NT2/D1 (cell line): ENCODE data around the gene GLIS1.

Experiments used
- SUZ12 ChIP-seq: IDR thresholded peaks from 2 replicates; pipeline ENCODE4 v1.6.1; 2011; ENCODE audit not compliant: insufficient read length, insufficient read depth; ENCODE audit errors: extremely low read depth
- YY1 ChIP-seq: IDR thresholded peaks from 2 replicates; pipeline ENCODE4 v1.6.1; 2011; ENCODE audit not compliant: insufficient read length, insufficient read depth
- ZNF274 ChIP-seq: IDR thresholded peaks from 2 replicates; pipeline ENCODE4 v1.6.1; 2011; ENCODE audit warnings: mild to moderate bottlenecking, low read depth, low read length

DNA sequence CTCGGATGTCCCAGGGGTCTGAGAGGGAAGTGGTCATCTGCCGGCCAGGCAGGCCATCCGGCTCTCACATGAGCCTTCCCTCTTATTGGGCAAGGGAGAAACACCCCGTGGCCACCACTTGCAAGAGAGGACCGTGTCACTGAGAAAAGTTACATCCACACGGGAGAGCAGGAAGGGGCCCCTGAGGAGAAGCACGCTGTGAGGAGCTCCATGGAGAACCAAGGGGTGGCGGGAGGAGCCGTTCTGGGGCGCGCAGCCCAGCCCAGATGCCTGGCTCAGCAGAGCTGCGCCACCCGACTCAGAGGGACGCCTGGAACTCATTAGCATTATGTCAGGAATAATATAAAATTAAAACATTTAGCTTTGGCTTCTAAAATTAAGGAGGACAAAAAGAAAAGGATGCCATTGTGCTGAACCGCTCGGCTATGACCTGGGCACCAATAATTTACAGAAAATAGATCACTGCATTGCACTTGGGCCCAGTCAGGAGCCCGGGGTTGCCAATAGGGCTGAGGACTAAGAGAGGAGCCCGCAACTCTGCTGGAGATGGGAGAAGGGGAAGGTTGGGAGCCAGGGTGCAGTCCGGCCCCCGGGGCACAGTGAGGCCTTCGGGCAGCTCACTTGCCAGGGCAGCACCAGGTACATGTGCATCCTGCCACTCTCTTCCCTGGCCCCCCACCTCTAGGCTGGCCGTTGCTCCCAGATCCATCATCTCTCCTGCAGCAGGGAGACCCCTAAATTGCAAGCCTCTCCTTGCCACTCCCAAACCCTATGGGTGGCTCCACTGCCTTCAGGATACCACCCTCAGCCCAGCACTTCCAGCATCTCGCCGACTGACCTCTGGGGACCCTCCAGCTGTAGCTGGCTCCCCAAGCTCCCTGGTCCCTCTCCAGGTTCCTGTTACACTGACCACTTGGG lies 194.9 kb downstream of the GLIS1 start:
- TF ChIP-seq YY1 (no peak), ZNF274 (no peak), SUZ12 (no peak)
